ENCODE data around the gene KANK2. TPM values are rescaled to one million over a fixed set of nuclear protein-coding genes. Genes with fewer than 3 reads are reported as not detected.

Gene KANK2
- total and polyA plus RNA-seq, 2 of the 8 experiments (the other 6 are each of a cell fraction or from before 2014, with no cell fraction given), result 25.2 to 42.3 TPM

GRCh38 chr19:11141937-11142527 lies 55.3 kb downstream of the KANK2 start (continued):
- TF ChIP-seq CTCF (IDR thresholded peaks at IDR 0.05; ENCODE audit: control extremely low read depth in 1 of 3, insufficient read depth in 1 of 3, low read depth in 1 of 3, low read length in 3 of 3) (peak; percentile 22 to 43 (median 30); a peak in 3 of 4 replicates), CHD2 (IDR thresholded peaks at IDR 0.05; ENCODE audit: low read length) (no peak), SIRT6 (IDR thresholded peaks at IDR 0.05; ENCODE audit: low read length) (no peak), BCL11A (IDR thresholded peaks at IDR 0.05; ENCODE audit: low read depth in 2 of 2, low read length in 2 of 2) (no peak), CEBPB (IDR thresholded peaks at IDR 0.05; ENCODE audit: low read depth, low read length) (no peak), BACH1 (IDR thresholded peaks at IDR 0.05; ENCODE audit: low read length) (no peak), EZH2 (IDR thresholded peaks at IDR 0.05; ENCODE audit: low read depth, low read length, severe bottlenecking) (no peak)

Measured in H1 (cell line).